IgD-negative memory B cell (primary cell): ENCODE data around the gene UVSSA. TPM values are rescaled to one million over a fixed set of nuclear protein-coding genes. Genes with fewer than 3 reads are reported as not detected.
"Not testable (repeated sequence)": the region's sequence is repeated elsewhere in the genome, so short reads cannot be mapped to it uniquely, and the experiment has no call there.

Experiments used
- H3K27ac Mint-ChIP-seq, 3 donors: one replicate each; pipeline ENCODE4 v1.8.0; 2020 to 2022; ENCODE audit warnings: mild to moderate bottlenecking in 3 of 3, mixed read lengths in 3 of 3, moderate library complexity in 1 of 3
- H3K27me3 Mint-ChIP-seq: one replicate; pipeline ENCODE4 v1.8.0; 2021; ENCODE audit warnings: mixed read lengths
- H3K36me3 Mint-ChIP-seq: one replicate; pipeline ENCODE4 v1.8.0; 2020; ENCODE audit warnings: mild to moderate bottlenecking, mixed read lengths
- H3K4me1 Mint-ChIP-seq, 3 donors: one replicate each; pipeline ENCODE4 v1.8.0; 2020 to 2022; ENCODE audit warnings: mixed read lengths in 3 of 3, mild to moderate bottlenecking in 1 of 3
- H3K4me3 Mint-ChIP-seq, 4 donors: one replicate each; pipeline ENCODE4 v1.8.0; 2020 to 2022; ENCODE audit warnings: mild to moderate bottlenecking in 4 of 4, mixed read lengths in 4 of 4, moderate library complexity in 3 of 4
- H3K9me3 Mint-ChIP-seq, 3 donors: one replicate each; pipeline ENCODE4 v1.8.0; 2020 to 2021; ENCODE audit warnings: mixed read lengths in 3 of 3, mild to moderate bottlenecking in 1 of 3
- polyA plus RNA-seq: library from polyadenylated mRNA; unstranded; fragments of 300-500 nt; fragmentation: Illumina TruSeq; gene quantifications from one replicate; pipeline ENCODE4 v1.2.3, GENCODE V29; 2021

UVSSA gene
- polyA plus RNA-seq, 1 donor from 2014 or later = 9.5 TPM

GRCh38 chr4:1417522-1418390, 70.7 kb downstream of the UVSSA start:
- Mint-ChIP-seq H3K9me3 (peaks cover 0 to 4% (median 0%) of the 10 kb centered on the region in 3 donors), H3K27me3 (peaks cover 23% of the 10 kb centered on the region), H3K36me3 (no peaks in the 10 kb centered on the region), H3K4me1 (peaks cover 0 to 3% (median 0%) of the 10 kb centered on the region in 3 donors), H3K4me3 (no peak overlapping the region), H3K27ac (no peak overlapping the region)

GRCh38 chr4:1418494-1419285, 71.7 kb downstream of the UVSSA start:
- Mint-ChIP-seq H3K4me1 (peaks cover 0 to 3% (median 0%) of the 10 kb centered on the region in 3 donors), H3K36me3 (no peaks in the 10 kb centered on the region), H3K27me3 (peaks cover 18% of the 10 kb centered on the region), H3K9me3 (peaks cover 0 to 4% (median 0%) of the 10 kb centered on the region in 3 donors), H3K27ac (no peak overlapping the region), H3K4me3 (no peak overlapping the region)

- H3K36me3 Mint-ChIP-seq = no peaks in the 10 kb centered on the region
- H3K4me1 Mint-ChIP-seq = peaks cover 0 to 3% (median 0%) of the 10 kb centered on the region in 3 donors
- H3K9me3 Mint-ChIP-seq = peaks cover 0 to 1% (median 0%) of the 10 kb centered on the region in 3 donors
- no peak overlapping the region for H3K27ac Mint-ChIP-seq
- peaks cover 17% of the 10 kb centered on the region for H3K27me3 Mint-ChIP-seq
- H3K4me3 Mint-ChIP-seq = no peak overlapping the region
These were observed 72.7 kb downstream of the UVSSA start for GRCh38 chr4:1419708-1420107.

- Mint-ChIP-seq H3K27me3 (peaks cover 12% of the 10 kb centered on the region), H3K4me3 (no peak overlapping the region), H3K27ac (no peak overlapping the region), H3K4me1 (peaks cover 0 to 1% (median 0%) of the 10 kb centered on the region in 3 donors), H3K9me3 (peaks cover 0 to 1% (median 0%) of the 10 kb centered on the region in 3 donors), H3K36me3 (no peaks in the 10 kb centered on the region)
These were observed 74.6 kb downstream of the UVSSA start for GRCh38 chr4:1421657-1422056.

- H3K4me3 Mint-ChIP-seq = no peak overlapping the region
These were observed 80.0 kb downstream of the UVSSA start for GRCh38 chr4:1427010-1427409.

GRCh38 chr4:1443688-1444172, 96.7 kb downstream of the UVSSA start:
- not testable (repeated sequence) for H3K9me3 Mint-ChIP-seq, H3K4me3 Mint-ChIP-seq, H3K4me1 Mint-ChIP-seq, H3K27me3 Mint-ChIP-seq, H3K36me3 Mint-ChIP-seq
- peak overlapping the region in 1 of 3 donors; percentile 71 for H3K27ac Mint-ChIP-seq

More at GRCh38 chr4:1427010-1427409, 80.0 kb downstream of the UVSSA start:
- no peaks in the 10 kb centered on the region for H3K9me3 Mint-ChIP-seq
- H3K27me3 Mint-ChIP-seq = peaks cover 9% of the 10 kb centered on the region
- no peaks in the 10 kb centered on the region for H3K4me1 Mint-ChIP-seq
- H3K36me3 Mint-ChIP-seq = no peaks in the 10 kb centered on the region
- H3K27ac Mint-ChIP-seq = no peak overlapping the region

Other genes with a start within 250 kb of the UVSSA start
- gene RNF212, start 233.6 kb upstream of the UVSSA start, polyA plus RNA-seq = 0.68 TPM
- gene SPON2, start 174.6 kb upstream of the UVSSA start, polyA plus RNA-seq = 8.6 TPM
- gene CTBP1, start 98.1 kb upstream of the UVSSA start, polyA plus RNA-seq = 36.5 TPM
- 67.1 TPM for gene MAEA, start 57.3 kb upstream of the UVSSA start, polyA plus RNA-seq
- not detected for gene NKX1-1, start 59.2 kb downstream of the UVSSA start, polyA plus RNA-seq